HG03064 (cell line): ENCODE results near the gene KRTAP4-12.
"Not testable (repeated sequence)": the region's sequence is repeated elsewhere in the genome, so short reads cannot be mapped to it uniquely, and the experiment has no call there.

Source experiments
- ATAC-seq: cut with Tn5 transposase; IDR thresholded peaks from one replicate; pipeline ENCODE4 v1.9.1; 2021; ENCODE audit warnings: low read depth; ENCODE audit not compliant: unreplicated experiment

The KRTAP4-12 gene

DNA sequence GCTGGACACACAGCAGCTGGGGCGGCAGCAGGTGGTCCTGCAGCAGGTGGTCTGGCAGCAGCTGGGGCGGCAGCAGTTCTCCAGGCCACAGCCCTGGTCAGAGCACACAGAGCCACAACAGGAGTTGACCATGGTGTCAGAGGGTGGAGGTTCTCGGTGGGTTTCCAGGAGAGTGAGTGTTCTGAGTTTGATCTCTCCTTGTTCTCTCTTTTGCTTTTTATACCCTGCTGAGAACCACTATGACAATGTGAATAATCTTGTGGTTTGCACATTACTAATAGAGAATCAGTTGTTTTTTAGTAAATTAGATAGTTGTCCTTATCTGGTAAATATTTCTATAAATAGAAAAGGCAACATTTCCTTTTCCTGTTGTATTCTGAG lies at the start of gene KRTAP4-12:
Gene KRTAP4-12, minus strand, starts transcription at position 192 of the 381 bp plus-strand sequence. Its CDS starts 60 bp downstream, at position 132.
- not testable (repeated sequence) for ATAC-seq

DNA sequence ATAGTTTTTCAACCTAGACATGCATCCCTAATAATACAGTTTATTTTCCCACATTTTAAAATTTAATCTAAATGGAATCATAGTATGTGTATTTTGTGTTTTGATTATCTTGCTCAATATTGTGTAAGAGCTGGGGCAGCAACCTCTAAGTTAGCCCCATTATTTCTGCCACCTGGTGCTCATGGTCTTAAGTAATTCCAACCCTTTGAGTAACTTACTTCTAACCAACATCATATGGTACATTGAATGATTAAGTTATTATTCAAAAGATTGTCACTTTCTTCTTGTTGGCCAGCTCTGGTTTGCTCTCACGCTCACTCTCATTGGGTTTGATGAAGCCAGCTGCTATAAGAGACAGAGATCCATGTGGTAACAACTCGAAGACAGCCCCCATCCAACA lies 47.9 kb upstream of the KRTAP4-12 start:
- ATAC-seq = no peak

DNA sequence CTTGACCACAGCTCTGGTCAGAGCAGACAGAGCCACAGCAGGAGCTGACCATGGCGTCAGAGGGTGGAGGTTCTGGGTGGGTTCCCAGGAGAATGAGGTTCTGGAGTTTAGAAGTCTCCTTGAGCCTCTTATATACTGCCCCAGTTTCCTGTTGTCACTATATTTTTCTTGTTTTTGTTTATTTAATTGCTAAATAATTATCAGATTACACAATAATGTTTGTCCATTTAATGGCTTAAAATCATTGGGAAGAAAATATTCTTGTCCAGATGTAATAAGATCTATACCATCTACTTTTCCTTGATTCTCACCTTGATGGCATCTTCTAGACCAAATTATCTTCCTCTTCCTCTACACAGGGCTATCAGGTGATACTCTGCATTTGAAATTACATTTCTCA lies 44.1 kb upstream of the KRTAP4-12 start, which contains the start of gene KRTAP4-3:
Gene KRTAP4-3, minus strand, starts transcription at position 101 of the 400 bp plus-strand sequence. Its CDS starts 49 bp downstream, at position 52.
- no peak for ATAC-seq

DNA sequence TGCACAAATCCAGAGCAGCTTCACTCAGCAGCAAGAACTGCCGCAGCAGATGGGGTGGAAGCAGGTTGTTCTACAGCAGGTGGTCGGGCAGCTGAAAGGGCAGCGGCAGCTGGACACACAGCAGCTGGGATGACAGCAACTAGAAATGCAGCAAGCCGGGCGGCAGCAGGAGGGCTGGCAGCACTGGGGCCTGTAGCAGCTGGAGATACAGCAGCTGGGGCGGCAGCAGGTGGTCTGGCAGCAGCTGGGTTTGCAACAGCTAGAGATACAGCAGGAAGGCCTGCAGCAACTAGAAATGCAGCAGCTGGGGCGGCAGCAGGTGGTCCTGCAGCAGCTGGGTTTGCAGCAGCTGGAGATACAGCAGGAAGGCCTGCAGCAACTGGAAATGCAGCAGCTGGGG lies 43.6 kb upstream of the KRTAP4-12 start:
- no peak for ATAC-seq

DNA sequence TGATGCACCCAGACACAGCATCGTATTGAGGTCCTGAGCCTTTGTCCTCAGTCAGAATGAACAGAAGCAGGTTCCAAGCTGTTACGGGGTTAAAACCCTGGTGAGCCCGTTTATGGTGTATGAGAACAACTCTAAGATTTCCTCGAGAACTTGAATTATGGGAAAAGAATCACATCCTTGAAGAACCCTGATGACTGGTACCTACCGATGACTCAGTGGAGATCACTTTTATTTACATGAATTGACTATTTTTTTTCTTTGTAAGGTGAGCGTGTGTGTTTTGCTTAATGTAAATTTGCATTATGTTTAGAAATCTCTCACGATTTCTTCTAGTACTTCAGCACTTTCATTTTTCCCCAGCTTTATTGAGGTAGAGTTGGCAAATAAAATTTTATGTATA lies 39.8 kb upstream of the KRTAP4-12 start:
- no peak for ATAC-seq

DNA sequence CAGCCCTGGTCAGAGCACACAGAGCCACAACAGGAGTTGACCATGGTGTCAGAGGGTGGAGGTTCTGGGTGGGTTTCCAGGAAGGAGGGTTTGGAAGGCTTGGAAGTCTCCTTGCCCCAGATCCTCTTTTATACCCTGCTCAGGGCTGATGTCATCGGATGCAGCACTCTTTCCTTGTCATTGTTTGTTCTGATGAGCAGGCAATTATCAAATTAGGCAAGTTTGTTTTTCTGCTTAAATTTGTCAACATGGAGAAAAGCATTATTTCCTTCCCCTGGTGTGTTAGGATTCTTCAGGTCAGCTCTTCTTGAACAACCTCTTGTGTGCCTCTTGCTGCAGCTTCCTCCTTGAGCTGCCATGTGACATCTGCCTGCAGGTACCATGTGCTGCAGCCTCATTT lies 36.7 kb upstream of the KRTAP4-12 start, which contains the start of gene KRTAP4-4:
Gene KRTAP4-4, minus strand, starts transcription at position 101 of the 400 bp plus-strand sequence. Its CDS starts 57 bp downstream, at position 44.
- no peak for ATAC-seq

DNA sequence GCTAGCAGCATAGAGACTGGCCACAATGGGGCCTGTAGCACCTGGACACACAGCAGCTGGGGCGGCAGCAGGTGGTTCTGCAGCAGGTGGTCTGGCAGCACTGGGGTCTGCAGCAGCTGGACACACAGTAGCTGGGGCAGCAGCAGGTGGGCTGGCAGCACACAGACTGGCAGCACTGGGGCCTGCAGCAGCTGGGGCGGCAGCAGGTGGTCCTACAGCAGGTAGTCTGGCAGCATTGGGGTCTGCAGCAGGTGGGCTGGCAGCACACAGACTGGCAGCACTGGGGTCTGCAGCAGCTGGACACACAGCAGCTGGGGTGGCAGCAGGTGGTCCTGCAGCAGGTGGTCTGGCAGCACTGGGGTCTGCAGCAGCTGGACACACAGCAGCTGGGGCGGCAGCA lies 36.2 kb upstream of the KRTAP4-12 start:
- not testable (repeated sequence) for ATAC-seq

DNA sequence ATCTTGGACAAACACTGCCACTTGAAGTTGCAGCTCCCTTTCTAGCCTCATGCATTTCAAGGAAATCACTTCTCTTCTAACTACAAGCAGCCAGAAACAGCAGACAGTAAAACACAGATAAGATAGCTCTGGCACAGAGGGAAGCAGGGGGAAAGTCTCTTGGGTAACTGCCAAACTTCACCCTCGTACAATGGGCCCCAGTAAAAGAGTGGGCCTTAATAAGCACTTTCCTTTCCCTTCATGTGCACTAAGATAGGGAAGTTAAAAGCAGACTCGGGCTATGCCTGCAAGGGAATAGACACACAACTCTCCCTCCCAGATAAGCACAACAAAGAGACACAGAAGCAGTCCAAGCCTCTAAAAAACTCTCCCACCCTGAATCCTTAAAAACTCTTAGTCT lies 29.9 kb upstream of the KRTAP4-12 start:
- ATAC-seq = no peak

DNA sequence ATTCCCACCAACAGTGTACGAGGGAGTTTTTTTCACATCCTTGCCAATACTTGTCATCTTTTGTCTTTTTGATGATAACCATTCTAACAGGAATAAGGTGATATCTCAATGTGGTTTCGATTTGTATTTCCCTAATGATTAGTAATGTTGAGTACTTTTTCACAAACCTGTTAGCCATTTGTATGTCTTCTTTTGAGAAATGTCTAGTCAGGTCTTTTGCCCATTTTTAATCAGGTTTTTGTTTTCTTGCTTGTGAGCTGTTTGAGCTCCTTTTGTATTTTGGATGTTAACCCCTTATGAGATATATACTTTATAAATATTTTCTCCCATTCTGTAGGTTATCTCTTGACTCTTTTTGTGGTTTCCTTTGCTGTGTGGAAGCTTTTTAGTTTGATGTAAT lies 27.5 kb upstream of the KRTAP4-12 start:
- ATAC-seq = no peak

DNA sequence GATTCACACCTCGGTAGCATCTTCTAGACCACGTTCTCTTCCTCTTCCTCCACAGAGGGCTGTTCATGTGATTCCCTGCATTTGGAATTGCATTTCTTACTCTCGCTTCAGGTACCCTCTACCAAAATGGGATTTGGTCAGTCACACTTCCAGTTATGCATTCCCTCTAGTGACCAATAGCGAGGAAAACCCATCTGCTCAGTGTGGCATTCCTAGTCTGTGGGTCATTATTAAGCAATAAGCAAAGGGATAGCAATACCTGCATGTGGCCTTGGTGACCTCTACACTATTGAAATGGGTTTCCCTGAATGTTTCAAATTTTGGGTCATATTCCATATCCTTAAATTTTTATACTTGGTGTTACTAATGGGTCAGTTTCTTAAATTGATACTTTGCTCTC lies 26.0 kb upstream of the KRTAP4-12 start:
- no peak for ATAC-seq

DNA sequence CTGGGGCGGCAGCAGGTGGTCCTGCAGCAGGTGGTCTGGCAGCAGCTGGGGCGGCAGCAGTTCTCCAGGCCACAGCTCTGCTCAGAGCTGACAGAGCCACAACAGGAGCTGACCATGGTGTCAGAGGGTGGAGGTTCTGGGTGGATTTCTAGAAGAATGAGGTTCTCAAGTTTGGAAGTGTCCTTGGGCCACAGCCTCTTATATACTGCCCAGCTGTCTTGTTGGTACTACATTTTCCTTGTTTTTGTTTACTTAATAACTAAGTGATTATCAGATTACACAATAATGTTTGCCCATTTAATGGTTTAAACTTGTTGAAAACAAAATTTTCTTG lies 25.6 kb upstream of the KRTAP4-12 start, which contains the start of gene KRTAP4-5:
Gene KRTAP4-5, minus strand, starts transcription at position 174 of the 334 bp plus-strand sequence. Its CDS starts 58 bp downstream, at position 116.
- ATAC-seq = no peak

DNA sequence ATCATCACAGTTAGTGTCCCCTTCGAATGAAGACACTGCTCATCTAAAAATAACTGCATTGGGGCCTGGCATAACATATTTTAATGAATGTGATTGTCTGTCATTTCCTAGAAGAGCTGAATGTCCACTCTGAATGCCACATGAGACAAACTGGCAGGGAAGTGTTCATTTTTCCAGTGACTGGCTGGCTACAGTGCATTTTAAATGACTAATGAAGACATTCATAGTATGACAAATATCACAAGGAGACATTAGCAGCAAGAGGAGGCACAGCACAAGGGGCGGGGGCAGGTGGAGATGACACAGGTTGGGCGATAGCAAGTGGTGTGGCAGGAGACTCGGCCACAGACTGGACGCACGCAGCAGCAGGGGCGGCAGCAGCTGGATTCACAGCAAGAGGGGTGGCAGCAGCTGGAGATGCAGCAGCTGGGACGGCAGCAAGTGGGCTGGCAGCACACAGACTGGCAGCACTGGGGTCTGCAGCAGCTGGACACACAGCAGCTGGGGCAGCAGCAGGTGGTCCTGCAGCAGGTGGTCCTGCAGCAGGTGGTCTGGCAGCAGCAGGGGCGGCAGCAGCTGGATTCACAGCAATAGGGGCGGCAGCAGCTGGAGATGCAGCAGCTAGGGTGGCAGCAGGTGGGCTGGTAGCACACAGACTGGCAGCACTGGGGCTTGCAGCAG lies 25.1 kb upstream of the KRTAP4-12 start:
- not testable (repeated sequence) for ATAC-seq

DNA sequence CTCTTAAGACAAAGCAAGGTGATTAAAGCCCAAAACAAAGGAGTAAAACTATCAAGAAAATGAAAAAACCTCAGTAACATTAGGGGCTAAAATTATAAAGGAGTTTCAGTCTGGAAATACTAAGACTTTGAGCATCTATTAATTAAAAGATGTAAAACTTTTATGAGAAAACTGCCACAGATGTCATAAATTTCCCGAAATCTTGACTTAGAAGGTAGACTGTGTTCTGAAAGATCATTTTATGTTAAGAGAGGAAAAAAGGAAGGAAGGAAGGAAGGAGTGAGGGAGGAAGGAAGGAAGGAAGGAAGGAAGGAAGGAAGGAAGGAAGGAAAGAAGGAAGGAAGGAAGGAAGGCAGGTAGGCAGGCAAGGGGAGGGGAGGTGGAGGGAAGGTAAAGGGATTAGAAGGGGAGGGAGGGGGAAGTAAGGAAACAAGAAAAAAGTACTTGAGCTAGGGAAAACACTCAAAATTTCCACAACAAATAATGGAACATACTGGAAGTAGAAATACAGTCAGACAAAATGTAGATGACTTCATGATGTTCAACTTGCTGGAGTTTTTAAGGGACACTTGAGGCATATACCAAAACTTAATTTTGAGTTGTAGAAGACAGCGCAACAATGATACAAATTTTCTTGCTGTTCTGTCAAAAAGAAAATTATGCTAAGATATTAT lies 23.7 kb upstream of the KRTAP4-12 start:
- no peak for ATAC-seq

DNA sequence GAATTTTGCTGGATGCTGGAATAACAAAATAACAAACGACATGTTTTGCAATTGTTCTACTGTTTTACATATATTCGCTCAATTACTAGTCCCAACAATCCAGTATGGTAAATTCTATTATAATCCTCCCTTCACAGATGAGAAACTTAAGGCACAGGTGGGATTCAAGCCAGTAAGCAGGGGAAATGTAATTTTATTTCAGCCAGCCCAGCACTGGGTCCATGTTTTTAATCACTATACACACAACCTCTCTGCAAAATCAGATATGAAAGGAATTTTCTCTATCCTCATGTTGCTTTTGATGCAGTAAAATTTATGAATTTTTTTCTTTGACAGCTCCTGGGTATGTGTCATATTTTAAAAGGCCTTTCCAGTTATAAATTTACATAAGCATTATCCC lies 21.3 kb upstream of the KRTAP4-12 start:
- no peak for ATAC-seq

DNA sequence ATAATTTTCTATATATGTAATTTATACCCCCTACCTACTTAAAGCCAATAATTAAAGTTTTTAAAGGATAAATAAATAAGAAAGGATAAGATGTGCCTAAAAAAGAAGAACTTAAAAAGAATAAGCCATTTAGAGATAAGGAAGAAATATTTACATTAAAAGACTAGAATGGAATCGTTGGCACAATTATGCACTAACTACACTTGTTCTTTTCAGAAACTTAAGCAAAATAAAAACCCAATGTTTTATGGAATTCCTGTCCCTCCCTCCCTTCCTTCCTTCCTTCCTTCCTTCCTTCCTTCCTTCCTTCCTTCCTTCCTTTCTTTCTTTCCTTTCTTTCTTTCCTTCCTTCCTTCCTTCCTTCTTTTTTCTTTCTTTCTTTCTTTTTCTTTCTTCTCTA lies 20.9 kb upstream of the KRTAP4-12 start:
- ATAC-seq = no peak

DNA sequence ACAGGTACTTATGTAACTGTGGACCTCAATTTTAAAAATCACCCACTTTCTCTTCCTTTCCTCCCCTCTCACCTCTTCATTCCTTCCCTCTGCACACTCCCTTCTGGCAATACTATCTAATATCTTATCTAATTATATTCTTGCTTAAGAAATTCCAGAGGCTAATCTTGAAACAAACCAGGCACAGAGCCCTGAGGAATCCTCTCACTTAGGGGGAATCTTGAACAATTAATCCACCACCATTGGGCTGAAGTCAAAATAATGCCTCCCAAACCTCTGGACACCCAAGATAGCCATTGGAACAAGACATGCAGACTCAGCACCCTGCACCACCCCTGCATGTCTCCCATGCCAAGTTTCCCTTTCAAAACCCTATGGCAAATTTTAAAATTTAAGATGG lies 17.4 kb upstream of the KRTAP4-12 start:
- ATAC-seq = no peak

DNA sequence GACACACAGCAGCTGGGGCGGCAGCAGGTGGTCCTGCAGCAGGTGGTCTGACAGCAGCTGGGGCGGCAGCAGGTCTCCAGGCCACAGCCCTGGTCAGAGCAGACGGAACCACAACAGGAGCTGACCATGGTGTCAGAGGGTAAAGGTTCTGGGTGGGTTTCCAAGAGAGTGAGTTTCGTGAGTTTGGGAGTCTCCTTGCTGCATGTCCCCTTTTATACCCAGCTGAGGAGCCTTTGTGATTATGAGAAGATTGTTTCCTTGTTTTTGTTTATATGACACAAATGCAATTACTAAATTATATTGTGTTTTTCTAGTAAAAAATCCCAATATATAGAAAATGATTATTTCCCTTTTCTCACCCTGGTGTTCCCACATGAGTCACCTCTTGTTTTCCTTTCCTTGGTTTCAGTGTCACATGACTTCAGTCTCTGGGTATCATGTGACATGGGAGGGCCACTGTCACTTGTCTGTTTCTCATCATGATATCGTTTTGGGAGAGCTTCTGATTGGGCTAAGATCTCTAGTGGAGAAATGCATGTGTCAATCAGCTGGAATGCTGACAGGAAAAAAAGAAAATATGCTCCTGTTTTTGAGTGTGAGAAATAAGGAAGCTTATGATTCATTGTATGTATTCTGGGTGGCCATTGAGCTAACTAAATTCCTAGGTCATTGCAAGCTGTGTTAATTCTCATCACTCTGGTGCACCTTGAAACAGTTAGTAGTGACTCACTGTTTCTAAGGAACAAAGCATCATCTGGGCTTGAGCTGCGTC lies 16.6 kb upstream of the KRTAP4-12 start, which contains the start of gene KRTAP4-6:
Gene KRTAP4-6, minus strand, starts transcription at position 185 of the 772 bp plus-strand sequence. Its CDS starts 57 bp downstream, at position 128.
- no peak for ATAC-seq

DNA sequence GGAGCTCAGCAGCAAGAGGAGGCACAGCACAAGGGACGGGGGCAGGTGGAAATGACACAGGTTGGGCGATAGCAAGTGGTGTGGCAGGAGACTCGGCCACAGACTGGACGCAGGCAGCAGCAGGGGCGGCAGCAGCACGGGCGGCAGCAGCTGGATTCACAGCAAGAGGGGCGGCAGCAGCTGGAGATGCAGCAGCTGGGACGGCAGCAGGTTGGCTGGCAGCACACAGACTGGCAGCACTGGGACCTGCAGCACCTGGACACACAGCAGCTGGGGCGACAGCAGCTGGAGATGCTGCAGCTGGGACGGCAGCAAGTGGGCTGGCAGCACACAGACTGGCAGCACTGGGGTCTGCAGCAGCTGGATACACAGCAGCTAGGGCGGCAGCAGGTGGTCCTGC lies 15.9 kb upstream of the KRTAP4-12 start:
- ATAC-seq = not testable (repeated sequence)

DNA sequence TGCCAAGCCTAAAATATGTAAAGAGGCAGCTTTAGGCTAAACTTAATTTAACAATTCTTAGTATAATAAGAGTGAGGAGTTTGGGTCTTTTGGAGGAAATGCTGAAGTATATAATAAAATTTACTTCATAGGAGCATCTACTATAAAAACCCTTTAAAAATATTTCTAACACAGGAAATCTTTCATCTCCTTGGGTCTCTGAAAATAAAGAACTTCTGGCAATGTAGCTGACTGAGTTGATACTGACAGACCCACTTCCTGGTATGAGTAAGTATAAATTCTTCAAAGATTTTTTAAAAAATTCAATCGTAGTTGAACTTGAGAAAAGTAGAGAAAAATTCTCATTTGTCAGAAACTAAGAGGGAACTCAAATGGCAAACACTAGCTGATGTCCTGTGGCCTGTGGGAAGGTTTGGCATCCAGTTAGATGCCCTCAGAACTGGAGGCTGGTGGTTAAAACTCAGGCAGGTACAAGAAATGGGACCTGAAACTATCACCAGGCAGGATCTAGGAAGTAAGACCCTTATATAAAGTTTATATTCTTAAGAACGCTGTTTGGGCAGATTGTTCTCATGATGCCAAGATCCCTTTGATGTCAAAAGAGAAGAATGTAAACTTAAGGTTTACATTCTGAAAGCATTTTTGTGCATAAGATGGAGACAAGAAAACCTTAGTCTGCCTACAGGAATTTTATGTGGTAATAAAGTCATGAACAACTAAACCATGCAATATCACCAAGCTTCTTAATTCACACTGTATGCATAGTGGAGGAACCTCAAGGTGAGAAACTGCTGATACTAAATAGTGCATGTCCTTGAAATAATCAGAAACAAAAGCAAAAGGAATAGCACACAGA lies 10.1 kb upstream of the KRTAP4-12 start:
- ATAC-seq = no peak

DNA sequence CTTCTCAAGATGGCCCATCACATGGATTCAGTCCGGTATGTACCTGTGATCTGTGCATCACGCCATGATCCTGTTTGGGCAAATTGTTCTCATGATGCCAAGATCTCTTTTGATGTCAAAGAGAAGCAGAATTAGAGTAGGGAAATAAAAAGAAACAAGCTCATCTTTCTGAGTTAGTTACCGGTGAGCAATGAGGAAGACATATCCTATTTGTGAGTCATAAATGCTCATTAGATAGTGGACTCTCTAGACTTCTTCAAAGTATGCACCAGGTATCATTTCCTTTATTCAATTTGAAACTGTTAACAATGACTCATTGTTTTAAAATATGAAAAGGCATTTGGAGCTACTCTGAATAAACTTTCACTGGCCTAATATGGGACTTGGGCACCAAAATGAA lies 8.0 kb upstream of the KRTAP4-12 start:
- ATAC-seq = no peak
